Brain microvascular endothelial cell (primary cell): ENCODE results near the gene NUBP1.

Experiments used
- DNase-seq: peaks from one replicate; pipeline ENCODE4 v3.0.0-alpha.2; 2020
- H3K27ac ChIP-seq: fragments of 250-450 bp; sonication (Bioruptor Pico); 2 replicates; pipeline ENCODE4 v1.5.1; 2020; ENCODE audit warnings: mild to moderate bottlenecking, moderate library complexity
- H3K27me3 ChIP-seq: fragments of 250-450 bp; sonication (Bioruptor Pico); replicated peaks from 2 replicates; pipeline ENCODE4 v1.5.1; 2020; ENCODE audit warnings: mild to moderate bottlenecking
- H3K36me3 ChIP-seq: fragments of 250-450 bp; sonication (Bioruptor Pico); replicated peaks from 2 replicates; pipeline ENCODE4 v1.5.1; 2020; ENCODE audit warnings: mild to moderate bottlenecking
- H3K4me3 ChIP-seq: 2 replicates; pipeline ENCODE4 v1.5.1; 2011; ENCODE audit warnings: low read depth, mild to moderate bottlenecking, control low read depth, low read length, moderate library complexity
- in situ Hi-C: cut with HindIII; loops from 2 replicates; pipeline ENCODE4 v1.10.0; 2017; ENCODE audit warnings: low sequenced_read_pairs, low pct_ligation_motif_present
- TF ChIP-seq, protein P1 (sequence below): IDR thresholded peaks from 2 replicates; pipeline ENCODE4 v1.5.1; 2011; ENCODE audit warnings: low read depth, mild to moderate bottlenecking, moderate library complexity, low read length, control low read depth, inconsistent platforms; ENCODE audit errors: missing control alignments

Gene NUBP1

DNA sequence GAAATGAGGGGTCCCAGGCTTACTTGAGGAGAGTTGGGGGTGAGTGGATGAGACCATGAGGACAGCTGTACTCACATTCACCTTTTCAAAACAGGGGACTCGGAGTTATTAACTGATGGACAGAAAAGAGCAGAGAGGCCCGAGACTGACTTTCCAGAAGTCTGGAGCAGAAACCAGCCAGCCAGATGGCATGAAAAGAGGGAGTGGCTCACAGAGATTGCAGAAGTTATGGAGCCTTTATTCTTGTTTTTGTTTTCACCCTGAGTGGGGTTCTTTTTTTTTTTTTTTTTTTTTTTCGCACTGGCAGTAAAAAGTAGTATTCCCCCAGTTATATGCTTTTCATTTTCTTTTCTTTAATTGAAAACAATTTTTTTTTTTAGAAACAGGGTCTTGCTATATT lies 56.1 kb downstream of the NUBP1 start:
- TF ChIP-seq, protein P1, sequence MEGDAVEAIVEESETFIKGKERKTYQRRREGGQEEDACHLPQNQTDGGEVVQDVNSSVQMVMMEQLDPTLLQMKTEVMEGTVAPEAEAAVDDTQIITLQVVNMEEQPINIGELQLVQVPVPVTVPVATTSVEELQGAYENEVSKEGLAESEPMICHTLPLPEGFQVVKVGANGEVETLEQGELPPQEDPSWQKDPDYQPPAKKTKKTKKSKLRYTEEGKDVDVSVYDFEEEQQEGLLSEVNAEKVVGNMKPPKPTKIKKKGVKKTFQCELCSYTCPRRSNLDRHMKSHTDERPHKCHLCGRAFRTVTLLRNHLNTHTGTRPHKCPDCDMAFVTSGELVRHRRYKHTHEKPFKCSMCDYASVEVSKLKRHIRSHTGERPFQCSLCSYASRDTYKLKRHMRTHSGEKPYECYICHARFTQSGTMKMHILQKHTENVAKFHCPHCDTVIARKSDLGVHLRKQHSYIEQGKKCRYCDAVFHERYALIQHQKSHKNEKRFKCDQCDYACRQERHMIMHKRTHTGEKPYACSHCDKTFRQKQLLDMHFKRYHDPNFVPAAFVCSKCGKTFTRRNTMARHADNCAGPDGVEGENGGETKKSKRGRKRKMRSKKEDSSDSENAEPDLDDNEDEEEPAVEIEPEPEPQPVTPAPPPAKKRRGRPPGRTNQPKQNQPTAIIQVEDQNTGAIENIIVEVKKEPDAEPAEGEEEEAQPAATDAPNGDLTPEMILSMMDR = no peak
- Histone ChIP-seq H3K4me3 (no peak overlapping the region), H3K27ac (no peak overlapping the region), H3K36me3 (no peaks in the 10 kb centered on the region), H3K27me3 (no peaks in the 10 kb centered on the region)
- DNase-seq = no peak
- in situ Hi-C loops = no loop called here

- Histone ChIP-seq H3K27me3 (no peaks in the 10 kb centered on the region), H3K27ac (no peak overlapping the region), H3K4me3 (no peak overlapping the region), H3K36me3 (no peaks in the 10 kb centered on the region)
- TF ChIP-seq, protein P1 = no peak
- DNase-seq = no peak
- in situ Hi-C loops = no loop called here
Measured at GRCh38 chr16:10805334-10805733, 61.7 kb downstream of the NUBP1 start.

GRCh38 chr16:10806698-10807097 lies 63.1 kb downstream of the NUBP1 start:
- Histone ChIP-seq H3K27me3 (no peaks in the 10 kb centered on the region), H3K4me3 (no peak overlapping the region), H3K36me3 (no peaks in the 10 kb centered on the region), H3K27ac (no peak overlapping the region)
- TF ChIP-seq, protein P1 = no peak
- no peak for DNase-seq
- in situ Hi-C loops = no loop called here

GRCh38 chr16:10808218-10808617 lies 64.6 kb downstream of the NUBP1 start:
- no peak overlapping the region for H3K4me3 ChIP-seq
- no peak overlapping the region for H3K27ac ChIP-seq
- in situ Hi-C loops = no loop called here
- no peaks in the 10 kb centered on the region for H3K36me3 ChIP-seq
- no peak for DNase-seq
- TF ChIP-seq, protein P1 = no peak
- H3K27me3 ChIP-seq = no peaks in the 10 kb centered on the region

DNA sequence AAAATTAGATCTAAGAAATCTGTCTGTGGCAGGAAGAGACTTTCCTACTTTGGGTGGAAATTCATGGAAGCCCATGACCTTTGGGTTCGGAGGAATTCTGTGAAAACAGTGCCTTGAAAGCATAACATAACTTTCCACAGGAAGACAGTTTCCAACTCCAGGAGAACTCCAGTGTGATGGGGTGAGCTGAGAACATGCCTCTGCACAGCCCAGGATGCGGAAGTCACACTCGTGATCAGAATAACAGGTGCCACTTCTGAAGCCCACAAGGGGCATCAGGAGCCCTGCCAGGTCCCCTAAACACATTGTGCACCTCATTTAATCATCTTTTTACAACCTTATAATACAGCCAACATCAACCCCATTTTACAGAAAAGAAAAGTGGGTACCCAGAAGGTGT lies 65.2 kb downstream of the NUBP1 start:
- no peaks in the 10 kb centered on the region for H3K27me3 ChIP-seq
- in situ Hi-C loops = no loop called here
- no peak overlapping the region for H3K27ac ChIP-seq
- H3K4me3 ChIP-seq = no peak overlapping the region
- TF ChIP-seq, protein P1 = no peak
- H3K36me3 ChIP-seq = no peaks in the 10 kb centered on the region
- no peak for DNase-seq

GRCh38 chr16:10809706-10810105 lies 66.1 kb downstream of the NUBP1 start:
- DNase-seq = no peak
- Histone ChIP-seq H3K27ac (no peak overlapping the region), H3K36me3 (no peaks in the 10 kb centered on the region), H3K4me3 (no peak overlapping the region), H3K27me3 (no peaks in the 10 kb centered on the region)
- TF ChIP-seq, protein P1 = no peak
- in situ Hi-C loops = no loop called here
